CD4-positive, alpha-beta T cell treated with Interleukin-1 beta for 1 hour (primary cell): ENCODE results near the gene KCNAB1.
"Not testable (repeated sequence)": the region's sequence is repeated elsewhere in the genome, so short reads cannot be mapped to it uniquely, and the experiment has no call there.

ENCODE experiments used
- DNase-seq, 2 donors: peaks; one replicate each; pipeline ENCODE4 v3.0.0-alpha.2; 2020 to 2022

The KCNAB1 gene

GRCh38 chr3:156551261-156551660 is 430.9 kb downstream of the KCNAB1 start:
- no peak for DNase-seq

GRCh38 chr3:156551746-156552145 is 431.4 kb downstream of the KCNAB1 start:
- DNase-seq, result no peak

- no peak for DNase-seq
Observed at GRCh38 chr3:156552973-156553372, 432.6 kb downstream of the KCNAB1 start.

GRCh38 chr3:156553705-156554356 is 433.5 kb downstream of the KCNAB1 start:
- no peak for DNase-seq

- no peak for DNase-seq
Observed at GRCh38 chr3:156554515-156554841, 434.1 kb downstream of the KCNAB1 start.

GRCh38 chr3:156554842-156555687 is 434.7 kb downstream of the KCNAB1 start, which contains the start of gene SSR3:
Gene SSR3, minus strand, starts transcription at chr3:156555117. Its CDS starts 28 bp downstream, at chr3:156555089.
- peak; percentile 98 to 99 for DNase-seq

- DNase-seq, result no peak
Observed at GRCh38 chr3:156558389-156558788, 438.0 kb downstream of the KCNAB1 start.

GRCh38 chr3:156559321-156559720 is 438.9 kb downstream of the KCNAB1 start:
- DNase-seq, result no peak

- no peak for DNase-seq
Observed at GRCh38 chr3:156561533-156561932, 441.2 kb downstream of the KCNAB1 start.

- not testable (repeated sequence) for DNase-seq
Observed at GRCh38 chr3:156562486-156562885, 442.1 kb downstream of the KCNAB1 start.

GRCh38 chr3:156563900-156564682 is 443.7 kb downstream of the KCNAB1 start:
- no peak for DNase-seq

- not testable (repeated sequence) for DNase-seq
Observed at GRCh38 chr3:156569016-156569415, 448.6 kb downstream of the KCNAB1 start.

GRCh38 chr3:156569881-156570280 is 449.5 kb downstream of the KCNAB1 start:
- not testable (repeated sequence) for DNase-seq

GRCh38 chr3:156575641-156576040 is 455.3 kb downstream of the KCNAB1 start:
- no peak for DNase-seq

- DNase-seq, result no peak
Observed at GRCh38 chr3:156576051-156576450, 455.7 kb downstream of the KCNAB1 start.

- DNase-seq, result no peak
Observed at GRCh38 chr3:156576651-156577348, 456.4 kb downstream of the KCNAB1 start.

- DNase-seq, result no peak
Observed at GRCh38 chr3:156577736-156578135, 457.4 kb downstream of the KCNAB1 start.

GRCh38 chr3:156579427-156579851 is 459.1 kb downstream of the KCNAB1 start:
- peak in 1 of 2 donors; percentile 15 for DNase-seq

- DNase-seq, result no peak
Observed at GRCh38 chr3:156581033-156581432, 460.7 kb downstream of the KCNAB1 start.

GRCh38 chr3:156581954-156582353 is 461.6 kb downstream of the KCNAB1 start:
- no peak for DNase-seq

GRCh38 chr3:156582532-156583183 is 462.3 kb downstream of the KCNAB1 start:
- DNase-seq, result no peak

- DNase-seq, result no peak
Observed at GRCh38 chr3:156583469-156583868, 463.1 kb downstream of the KCNAB1 start.
